ENCODE measurements around the gene RAB44. TPM values are rescaled to one million over a fixed set of nuclear protein-coding genes. Genes with fewer than 3 reads are reported as not detected.

The RAB44 gene
- polyA plus RNA-seq, 2 of the 4 experiments (the other 2 are of a cell fraction) = 0.04 to 0.09 TPM

- no peak overlapping the region for H3K4me2 ChIP-seq
- H3K27ac ChIP-seq = no peak overlapping the region
- FAIRE-seq (no peak), ATAC-seq (no peak), DNase-seq (ENCODE audit: low read depth in 1 of 2, low spot score in 1 of 2) (no peak)
- 42% methylated on average over 4 of the region's 5 CpGs for WGBS (ENCODE audit: missing lambda C conversion rate)
- CTCF ChIA-PET = interaction anchor here (1.0 to 14.0 kb wide), 3 partner anchors 6 to 17 kb away, joined by 4 to 137 read pairs (median 13); no protein-coding TSS in a partner anchor
- TF ChIP-seq E2F6 (IDR thresholded peaks at IDR 0.05; ENCODE audit: borderline replicate concordance, low read depth) (no peak), CHD4 (IDR thresholded peaks at IDR 0.05; ENCODE audit: borderline replicate concordance) (no peak), REST (IDR thresholded peaks at IDR 0.05) (no peak), FOXS1 (CRISPR knock-in tag; IDR thresholded peaks at IDR 0.05) (no peak), ZFP36 (IDR thresholded peaks at IDR 0.05; ENCODE audit: borderline replicate concordance, partially characterized antibody) (no peak), RCOR1 (IDR thresholded peaks at IDR 0.05; ENCODE audit: low read depth, low read length) (no peak), MAZ (IDR thresholded peaks at IDR 0.05; ENCODE audit: borderline replicate concordance, low read depth, low read length) (no peak), FOSB (CRISPR knock-in tag; IDR thresholded peaks at IDR 0.05) (no peak), KDM1A (IDR thresholded peaks at IDR 0.05; ENCODE audit: low read depth) (no peak), RNF2 (IDR thresholded peaks at IDR 0.05; ENCODE audit: borderline replicate concordance, low read depth) (no peak), ESRRA (IDR thresholded peaks at IDR 0.05; ENCODE audit: borderline replicate concordance, low read length) (no peak), HOXB13 (CRISPR knock-in tag; IDR thresholded peaks at IDR 0.05; ENCODE audit: low read depth) (no peak), SMC3 (IDR thresholded peaks at IDR 0.05) (no peak), KDM5A (IDR thresholded peaks at IDR 0.05) (no peak), MAFK (IDR thresholded peaks at IDR 0.05; ENCODE audit: partially characterized antibody) (no peak), HDAC2 (IDR thresholded peaks at IDR 0.05) (no peak)
- TF ChIP-seq, protein P1, sequence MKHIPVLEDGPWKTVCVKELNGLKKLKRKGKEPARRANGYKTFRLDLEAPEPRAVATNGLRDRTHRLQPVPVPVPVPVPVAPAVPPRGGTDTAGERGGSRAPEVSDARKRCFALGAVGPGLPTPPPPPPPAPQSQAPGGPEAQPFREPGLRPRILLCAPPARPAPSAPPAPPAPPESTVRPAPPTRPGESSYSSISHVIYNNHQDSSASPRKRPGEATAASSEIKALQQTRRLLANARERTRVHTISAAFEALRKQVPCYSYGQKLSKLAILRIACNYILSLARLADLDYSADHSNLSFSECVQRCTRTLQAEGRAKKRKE (CRISPR knock-in tag; IDR thresholded peaks at IDR 0.05; ENCODE audit: low read depth) = no peak
- TF ChIP-seq, protein P2, sequence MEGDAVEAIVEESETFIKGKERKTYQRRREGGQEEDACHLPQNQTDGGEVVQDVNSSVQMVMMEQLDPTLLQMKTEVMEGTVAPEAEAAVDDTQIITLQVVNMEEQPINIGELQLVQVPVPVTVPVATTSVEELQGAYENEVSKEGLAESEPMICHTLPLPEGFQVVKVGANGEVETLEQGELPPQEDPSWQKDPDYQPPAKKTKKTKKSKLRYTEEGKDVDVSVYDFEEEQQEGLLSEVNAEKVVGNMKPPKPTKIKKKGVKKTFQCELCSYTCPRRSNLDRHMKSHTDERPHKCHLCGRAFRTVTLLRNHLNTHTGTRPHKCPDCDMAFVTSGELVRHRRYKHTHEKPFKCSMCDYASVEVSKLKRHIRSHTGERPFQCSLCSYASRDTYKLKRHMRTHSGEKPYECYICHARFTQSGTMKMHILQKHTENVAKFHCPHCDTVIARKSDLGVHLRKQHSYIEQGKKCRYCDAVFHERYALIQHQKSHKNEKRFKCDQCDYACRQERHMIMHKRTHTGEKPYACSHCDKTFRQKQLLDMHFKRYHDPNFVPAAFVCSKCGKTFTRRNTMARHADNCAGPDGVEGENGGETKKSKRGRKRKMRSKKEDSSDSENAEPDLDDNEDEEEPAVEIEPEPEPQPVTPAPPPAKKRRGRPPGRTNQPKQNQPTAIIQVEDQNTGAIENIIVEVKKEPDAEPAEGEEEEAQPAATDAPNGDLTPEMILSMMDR (IDR thresholded peaks at IDR 0.05) = no peak
- no peaks in the 10 kb centered on the region for H3K4me1 ChIP-seq
- no peak overlapping the region for H3K4me3 ChIP-seq
- POLR2A ChIA-PET = no interaction called here
- no peaks in the 10 kb centered on the region for H3K9me3 ChIP-seq
Measured at GRCh38 chr6:36776167-36776566, 78.5 kb downstream of the RAB44 start.

DNA sequence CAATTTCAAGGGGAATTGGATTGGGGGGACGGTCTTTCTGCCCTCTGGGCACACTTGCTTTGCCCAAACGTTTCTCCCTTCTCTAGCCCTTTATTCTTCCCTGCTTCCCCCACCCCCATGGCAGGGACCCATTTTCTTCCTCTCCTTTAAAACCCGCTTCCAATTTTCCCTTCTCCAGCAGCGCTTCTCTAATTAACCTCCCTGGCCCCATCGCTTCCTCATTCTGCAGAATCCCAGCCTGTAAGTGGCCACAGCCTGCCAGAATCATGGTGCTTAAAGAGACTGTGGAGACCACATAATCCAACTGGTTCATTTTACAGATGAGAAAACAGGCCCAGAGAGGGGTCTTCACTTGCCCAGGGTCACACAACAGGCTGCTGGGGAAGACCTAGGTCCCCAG is 80.2 kb downstream of the RAB44 start:
- ChIA-PET CTCF (interaction anchor here (8.9 kb wide), 1 partner anchor 8 kb away, joined by 137 read pairs; no protein-coding TSS in a partner anchor), POLR2A (no interaction called here)
- ATAC-seq = no peak
- H3K4me1 ChIP-seq = no peaks in the 10 kb centered on the region
- H3K4me2 ChIP-seq = no peak overlapping the region
- no peak for DNase-seq (ENCODE audit: low read depth in 1 of 2, low spot score in 1 of 2)
- H3K4me3 ChIP-seq = no peak overlapping the region
- TF ChIP-seq MYC (IDR thresholded peaks at IDR 0.05; ENCODE audit: borderline replicate concordance, low read length) = no peak
- TF ChIP-seq HOXB13 (CRISPR knock-in tag; IDR thresholded peaks at IDR 0.05; ENCODE audit: low read depth) = no peak
- no peak for TF ChIP-seq HES2 (IDR thresholded peaks at IDR 0.05)
- no peak for TF ChIP-seq EP300 (IDR thresholded peaks at IDR 0.05)
- TF ChIP-seq PHF8 (IDR thresholded peaks at IDR 0.05; ENCODE audit: borderline replicate concordance, low read depth) = no peak
- no peak for TF ChIP-seq FOSL2 (IDR thresholded peaks at IDR 0.05)
- no peak for TF ChIP-seq FOSL2 (CRISPR knock-in tag; IDR thresholded peaks at IDR 0.05)
- TF ChIP-seq BHLHE40 (IDR thresholded peaks at IDR 0.05; ENCODE audit: low read depth, low read length) = no peak
- TF ChIP-seq REST (IDR thresholded peaks at IDR 0.05) = no peak
- TF ChIP-seq E2F6 (IDR thresholded peaks at IDR 0.05; ENCODE audit: borderline replicate concordance, low read depth) = no peak
- TF ChIP-seq ZNF302 (CRISPR knock-in tag; IDR thresholded peaks at IDR 0.05) = no peak
- TF ChIP-seq HDAC2 (IDR thresholded peaks at IDR 0.05) = no peak
- no peak overlapping the region for H3K27ac ChIP-seq
- FAIRE-seq = no peak
- no peaks in the 10 kb centered on the region for H3K9me3 ChIP-seq
- 51% methylated on average over 5 of the region's 5 CpGs for WGBS (ENCODE audit: missing lambda C conversion rate)
